Karpas-422 (cell line): ENCODE measurements around the gene BNIP2. TPM values are rescaled to one million over a fixed set of nuclear protein-coding genes. Genes with fewer than 3 reads are reported as not detected.

Experiments
- DNase-seq: peaks from one replicate; pipeline ENCODE4 v3.0.0-alpha.2; 2015
- H2AFZ ChIP-seq: fragments of 200-600 bp; sonication (generic); 2 replicates; pipeline ENCODE4 v1.6.1; 2014; ENCODE audit warnings: antibody characterized with exemption, low read length, mixed read lengths
- H3K27ac ChIP-seq: fragments of 200-600 bp; sonication (generic); 2 replicates; pipeline ENCODE4 v1.5.1; 2014; ENCODE audit warnings: mild to moderate bottlenecking, low read length, moderate library complexity
- H3K27me3 ChIP-seq: fragments of 200-600 bp; sonication (generic); 2 replicates; pipeline ENCODE4 v1.6.1; 2014; ENCODE audit warnings: low read length, mixed read lengths
- H3K36me3 ChIP-seq: fragments of 200-600 bp; sonication (generic); 2 replicates; pipeline ENCODE4 v1.6.1; 2014; ENCODE audit warnings: low read length, mixed read lengths; ENCODE audit not compliant: insufficient read depth
- H3K4me1 ChIP-seq: fragments of 200-600 bp; sonication (generic); 2 replicates; pipeline ENCODE4 v1.6.1; 2014; ENCODE audit warnings: mild to moderate bottlenecking, low read length, mixed read lengths
- H3K4me2 ChIP-seq: fragments of 200-600 bp; sonication (generic); 2 replicates; pipeline ENCODE4 v1.6.1; 2014; ENCODE audit warnings: low read length, low read depth, mild to moderate bottlenecking; ENCODE audit not compliant: poor library complexity, severe bottlenecking
- H3K4me3 ChIP-seq: fragments of 200-600 bp; sonication (generic); 2 replicates; pipeline ENCODE4 v1.5.1; 2014; ENCODE audit warnings: mild to moderate bottlenecking, antibody characterized with exemption, low read length, mixed read lengths
- H3K79me2 ChIP-seq: fragments of 200-600 bp; sonication (generic); 2 replicates; pipeline ENCODE4 v1.6.1; 2014; ENCODE audit warnings: mild to moderate bottlenecking, low read length, mixed read lengths
- H3K9ac ChIP-seq: fragments of 200-600 bp; sonication (generic); 2 replicates; pipeline ENCODE4 v1.6.0; 2014; ENCODE audit warnings: low read length
- H3K9me2 ChIP-seq: fragments of 200-600 bp; sonication (generic), shearing (Covaris generic); replicated peaks from 2 replicates; pipeline ENCODE4 v1.6.0; 2014; ENCODE audit warnings: mild to moderate bottlenecking, low read length, moderate library complexity; ENCODE audit not compliant: insufficient read depth
- H3K9me3 ChIP-seq: fragments of 300-700, 200-600 bp; sonication (generic); 2 replicates; pipeline ENCODE4 v1.6.1; 2014; ENCODE audit warnings: low read length, mixed read lengths
- H4K20me1 ChIP-seq: fragments of 200-600 bp; sonication (generic); 2 replicates; pipeline ENCODE4 v1.6.1; 2014; ENCODE audit warnings: mild to moderate bottlenecking, antibody characterized with exemption, low read length, low read depth; ENCODE audit not compliant: insufficient read depth
- total RNA-seq: library from RNA; depleted of rRNA; stranded (reverse); fragments of >200 nt; shearing (Covaris generic); gene quantifications from 2 replicates; pipeline ENCODE4 v1.2.3, GENCODE V29; 2014; ENCODE audit warnings: low replicate concordance; rRNA removed

The BNIP2 gene
- total RNA-seq, 1 experiment from 2014 or later: 93.4 TPM

GRCh38 chr15:59614153-59614552 lies 75.0 kb downstream of the BNIP2 start:
- no peaks in the 10 kb centered on the region for H3K9me3 ChIP-seq
- H3K9me2 ChIP-seq: no peaks in the 10 kb centered on the region
- no peak overlapping the region for H3K9ac ChIP-seq
- H2AFZ ChIP-seq: 0 out of 2 replicates have a peak overlapping the region, but pooled peaks have one; percentile 99
- no peaks in the 10 kb centered on the region for H3K27me3 ChIP-seq
- no peaks in the 10 kb centered on the region for H3K36me3 ChIP-seq
- DNase-seq: no peak
- no peak overlapping the region for H3K27ac ChIP-seq
- peaks cover 7% of the 10 kb centered on the region; the same call in 1 of the 2 replicates for H3K4me1 ChIP-seq
- no peaks in the 10 kb centered on the region for H4K20me1 ChIP-seq
- H3K4me2 ChIP-seq: no peak overlapping the region
- no peak overlapping the region for H3K4me3 ChIP-seq
- H3K79me2 ChIP-seq: no peaks in the 10 kb centered on the region

GRCh38 chr15:59611276-59612260 lies 77.6 kb downstream of the BNIP2 start, which contains the start of gene GCNT3:
GCNT3 (plus strand) TSS chr15:59611783; CDS start chr15:59618239, 6,456 bp downstream.
- H3K27me3 ChIP-seq: no peaks in the 10 kb centered on the region
- no peaks in the 10 kb centered on the region for H4K20me1 ChIP-seq
- no peak within 1 kb of the TSS for H3K9ac ChIP-seq
- no peaks in the 10 kb centered on the region for H3K9me2 ChIP-seq
- no peaks in the 10 kb centered on the region for H3K79me2 ChIP-seq
- H3K36me3 ChIP-seq: no peaks in the 10 kb centered on the region
- H3K4me1 ChIP-seq: peaks cover 7% of the 10 kb centered on the region; the same call in 1 of the 2 replicates
- DNase-seq: no peak
- H2AFZ ChIP-seq: no peak within 1 kb of the TSS
- no peak within 1 kb of the TSS for H3K4me2 ChIP-seq
- H3K27ac ChIP-seq: no peak within 1 kb of the TSS
- no peak within 1 kb of the TSS for H3K4me3 ChIP-seq
- H3K9me3 ChIP-seq: no peaks in the 10 kb centered on the region

GRCh38 chr15:59609730-59610712 lies 79.1 kb downstream of the BNIP2 start:
- no peak for DNase-seq
- Histone ChIP-seq H4K20me1 (no peaks in the 10 kb centered on the region), H2AFZ (no peak overlapping the region), H3K4me2 (no peak overlapping the region), H3K36me3 (no peaks in the 10 kb centered on the region), H3K27me3 (no peaks in the 10 kb centered on the region), H3K9me3 (no peaks in the 10 kb centered on the region), H3K9ac (no peak overlapping the region), H3K79me2 (no peaks in the 10 kb centered on the region), H3K27ac (no peak overlapping the region), H3K4me1 (peaks cover 4% of the 10 kb centered on the region; the same call in 1 of the 2 replicates), H3K9me2 (no peaks in the 10 kb centered on the region), H3K4me3 (no peak overlapping the region)

Other genes starting within 250 kb of the BNIP2 start
- gene GCNT3, start 77.5 kb downstream of the BNIP2 start, total RNA-seq: not detected in 2 replicates
- 71.4 and 140 TPM in 2 replicates for gene GTF2A2, start 31.8 kb downstream of the BNIP2 start, total RNA-seq